HG02763 (cell line): Measurements from ENCODE around the gene SLC5A2.
"Not testable (repeated sequence)": the region's sequence is repeated elsewhere in the genome, so short reads cannot be mapped to it uniquely, and the experiment has no call there.

Experiments
- ATAC-seq: cut with Tn5 transposase; IDR thresholded peaks from one replicate; pipeline ENCODE4 v1.9.1; 2021; ENCODE audit warnings: mild to moderate bottlenecking, moderate library complexity; ENCODE audit not compliant: unreplicated experiment

SLC5A2 gene

DNA sequence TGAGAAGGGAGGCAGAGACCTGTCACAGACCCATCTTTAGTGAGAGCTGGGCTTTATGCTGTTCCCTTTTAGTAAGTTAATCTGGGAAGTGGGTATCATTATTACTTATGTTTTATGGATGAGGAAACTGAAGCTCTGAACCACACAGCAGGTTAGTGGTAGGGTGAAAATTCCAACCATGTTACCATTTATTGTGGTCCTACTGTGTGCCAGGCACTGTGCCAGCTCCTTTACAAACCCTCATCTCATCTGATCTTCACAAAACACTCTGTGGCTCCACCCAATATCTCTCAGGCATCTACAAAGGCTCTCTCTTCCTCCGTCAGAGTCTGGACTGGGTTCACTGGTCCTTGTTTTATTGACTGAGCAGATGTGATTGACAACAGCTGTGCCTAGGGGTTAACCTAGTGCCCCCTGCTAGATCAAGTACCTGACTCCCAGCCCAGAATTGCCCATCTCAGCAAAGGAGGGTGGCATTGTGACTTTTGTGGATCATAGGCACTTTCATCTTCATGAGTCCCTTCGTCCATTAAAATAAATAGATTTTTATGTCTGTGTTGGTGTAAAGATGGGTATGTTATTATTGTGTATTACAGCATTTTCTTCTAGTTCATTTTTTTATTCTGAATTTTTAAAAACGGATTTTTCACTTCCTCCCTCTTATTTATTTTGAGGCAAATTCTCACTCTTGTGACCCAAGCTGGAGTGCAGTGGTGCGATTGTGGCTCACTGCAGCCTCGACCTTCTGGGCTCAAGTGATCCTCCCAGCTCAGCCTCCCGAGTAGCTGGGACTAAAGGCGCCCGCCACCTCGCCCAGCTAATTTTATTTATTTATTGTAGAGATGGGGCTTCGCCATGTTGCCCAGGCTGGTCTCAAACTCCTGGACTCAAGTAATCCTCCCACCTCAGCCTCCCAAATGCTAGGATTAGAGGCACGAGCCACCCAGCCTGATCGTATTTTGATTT lies 7.9 kb upstream of the SLC5A2 start:
- ATAC-seq, result no peak

DNA sequence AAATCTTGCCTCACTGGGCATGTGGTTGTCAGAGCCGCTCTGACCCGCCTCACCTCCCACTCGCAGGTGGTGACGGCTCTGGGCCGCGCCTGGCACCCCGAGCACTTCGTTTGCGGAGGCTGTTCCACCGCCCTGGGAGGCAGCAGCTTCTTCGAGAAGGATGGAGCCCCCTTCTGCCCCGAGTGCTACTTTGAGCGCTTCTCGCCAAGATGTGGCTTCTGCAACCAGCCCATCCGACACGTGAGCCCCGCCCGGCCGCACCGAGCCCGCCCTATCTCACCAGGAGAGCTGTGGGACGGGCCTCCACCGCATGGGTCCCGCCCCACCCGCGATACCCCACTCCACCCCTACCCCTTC lies 7.0 kb upstream of the SLC5A2 start:
- no peak for ATAC-seq

DNA sequence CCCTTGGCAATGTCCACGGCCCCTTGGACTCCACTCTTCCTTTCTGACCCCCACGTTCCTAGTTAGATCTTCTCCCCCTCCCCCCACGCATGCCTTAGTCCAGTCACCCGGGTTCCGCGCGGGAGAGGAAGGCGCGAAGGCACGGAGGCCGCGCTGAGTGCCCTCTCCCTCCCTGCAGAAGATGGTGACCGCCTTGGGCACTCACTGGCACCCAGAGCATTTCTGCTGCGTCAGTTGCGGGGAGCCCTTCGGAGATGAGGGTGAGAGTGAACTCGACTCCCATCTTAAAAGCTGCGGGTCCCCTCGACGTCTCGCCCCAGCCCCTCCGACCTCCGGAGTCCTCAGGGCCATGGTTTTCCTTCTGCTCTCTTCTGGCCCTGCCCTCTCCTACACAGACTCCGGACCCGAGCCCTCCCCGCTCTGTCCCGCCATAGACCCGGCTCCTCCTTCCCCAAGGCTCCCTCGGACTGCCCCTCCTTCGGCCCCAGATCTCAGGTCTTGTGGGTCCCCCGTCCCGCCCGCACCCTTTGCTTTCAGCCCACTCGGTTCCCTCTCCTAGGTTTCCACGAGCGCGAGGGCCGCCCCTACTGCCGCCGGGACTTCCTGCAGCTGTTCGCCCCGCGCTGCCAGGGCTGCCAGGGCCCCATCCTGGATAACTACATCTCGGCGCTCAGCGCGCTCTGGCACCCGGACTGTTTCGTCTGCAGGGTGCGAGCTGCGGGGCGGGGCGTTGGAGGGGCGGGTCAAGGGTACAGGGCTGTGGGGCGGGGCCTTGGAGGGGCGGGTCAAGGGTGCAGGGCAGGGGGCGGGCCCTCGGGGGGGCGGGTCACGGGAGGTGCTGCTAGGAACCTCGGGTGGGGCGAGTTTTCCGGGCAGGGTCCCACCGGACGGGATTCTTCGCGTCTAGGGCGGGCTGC lies 6.4 kb upstream of the SLC5A2 start:
- ATAC-seq, result no peak

DNA sequence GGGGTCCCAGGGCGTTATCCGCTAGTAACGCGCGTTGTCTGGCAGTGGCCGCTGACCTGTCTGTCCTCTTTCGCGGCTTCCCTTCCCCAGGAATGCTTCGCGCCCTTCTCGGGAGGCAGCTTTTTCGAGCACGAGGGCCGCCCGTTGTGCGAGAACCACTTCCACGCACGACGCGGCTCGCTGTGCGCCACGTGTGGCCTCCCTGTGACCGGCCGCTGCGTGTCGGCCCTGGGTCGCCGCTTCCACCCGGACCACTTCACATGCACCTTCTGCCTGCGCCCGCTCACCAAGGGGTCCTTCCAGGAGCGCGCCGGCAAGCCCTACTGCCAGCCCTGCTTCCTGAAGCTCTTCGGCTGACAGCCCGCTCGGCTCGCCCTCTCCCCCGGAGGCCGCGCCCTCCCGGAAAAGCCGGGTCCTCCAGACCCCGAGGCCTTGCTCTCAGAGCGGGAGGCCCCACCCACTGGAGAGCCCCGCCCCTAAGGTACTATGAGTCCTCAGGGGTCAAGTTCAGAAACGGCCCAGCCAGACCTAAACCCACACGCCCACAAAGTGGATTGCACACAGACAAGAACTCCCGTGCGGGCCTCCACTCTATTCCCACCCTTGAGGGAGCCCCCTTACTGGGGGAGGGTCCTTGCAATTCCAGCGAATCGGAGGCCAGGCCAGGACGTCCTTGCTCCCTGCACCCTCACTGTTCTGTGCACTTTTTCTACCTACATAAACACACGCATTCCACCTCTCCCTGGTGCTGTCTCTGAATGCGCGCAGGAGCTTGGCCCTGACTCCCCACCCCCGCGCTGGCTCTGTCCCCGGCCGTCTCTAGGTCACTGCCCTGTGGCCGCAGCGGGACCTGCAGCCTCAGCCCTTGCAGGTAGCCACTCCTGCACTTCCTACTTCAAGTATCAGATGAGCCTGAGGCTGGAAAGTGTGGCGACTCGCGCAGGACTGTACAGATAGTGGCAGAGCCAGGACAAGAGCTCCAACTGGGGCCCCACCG lies 5.4 kb upstream of the SLC5A2 start:
- no peak for ATAC-seq

DNA sequence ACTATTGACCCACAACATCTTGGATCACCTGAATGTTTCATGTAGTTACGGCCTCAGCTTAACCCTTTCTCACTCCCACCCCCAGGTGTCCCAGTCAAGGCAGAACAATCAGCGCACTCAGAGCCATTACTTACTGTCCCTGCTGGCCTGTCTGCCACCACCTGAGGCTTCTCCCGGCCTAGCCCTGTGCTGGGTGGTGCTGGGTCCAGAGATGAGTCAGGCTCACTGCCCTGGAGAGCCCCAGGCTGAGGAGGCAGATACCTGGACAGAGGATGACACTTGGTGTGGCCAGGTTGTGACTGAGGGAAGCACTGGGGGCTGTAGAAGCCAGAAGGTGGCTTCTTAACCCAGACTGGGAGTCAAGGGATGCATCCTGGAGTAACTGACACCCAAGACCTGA lies 4.0 kb upstream of the SLC5A2 start:
- no peak for ATAC-seq

DNA sequence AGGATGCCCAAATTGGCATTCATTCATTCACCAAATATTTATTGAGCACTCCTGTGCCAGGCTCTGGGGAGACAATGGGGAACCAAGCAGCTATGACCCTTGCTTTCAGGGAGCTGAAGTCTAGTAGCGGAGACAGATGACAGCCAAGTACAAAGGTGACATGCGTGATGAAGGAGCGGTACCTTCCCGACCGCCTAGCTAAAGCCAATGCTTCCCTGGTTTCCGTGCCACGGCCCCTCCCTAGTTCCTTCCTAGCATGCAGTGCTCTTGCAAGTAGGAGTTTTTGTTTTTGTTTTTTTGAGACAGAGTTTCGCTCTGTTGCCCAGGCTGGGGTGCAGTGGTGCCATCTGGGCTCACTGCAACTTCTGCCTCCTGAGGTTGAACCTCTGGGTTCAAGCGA lies 3.2 kb upstream of the SLC5A2 start:
- no peak for ATAC-seq

DNA sequence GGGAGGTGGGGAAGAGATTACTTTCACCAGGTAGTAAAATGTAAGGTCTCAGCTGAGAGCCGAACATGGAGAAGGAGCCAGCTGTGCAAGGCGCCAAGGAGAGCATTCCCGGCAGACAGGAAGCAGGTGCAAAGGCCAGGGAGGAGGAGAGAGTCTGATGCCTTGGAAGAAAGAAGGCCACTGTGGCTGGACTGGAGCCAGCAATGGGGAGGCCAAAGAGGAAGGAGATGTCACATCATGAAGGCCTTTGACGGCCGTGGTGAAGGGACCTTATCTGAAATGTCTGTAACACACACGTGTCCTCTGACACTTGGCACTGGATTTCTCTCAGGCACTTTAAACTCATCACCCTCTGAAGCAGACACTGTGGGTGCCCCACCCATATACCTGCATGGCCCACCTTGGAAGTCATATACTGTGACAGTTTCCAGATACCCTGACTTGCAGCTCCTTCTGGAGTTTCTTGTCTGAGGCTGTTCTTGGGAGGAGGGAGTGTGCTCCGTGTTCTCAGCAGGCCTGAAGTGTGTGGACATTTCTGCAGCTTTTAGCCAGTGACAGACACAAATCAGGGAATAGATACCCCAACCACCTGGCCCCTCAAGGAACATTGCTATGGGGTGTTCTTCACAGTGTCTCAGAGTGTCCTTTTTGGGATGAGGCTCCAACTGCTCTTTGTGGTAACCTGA lies 1.9 kb upstream of the SLC5A2 start:
- ATAC-seq, result no peak

DNA sequence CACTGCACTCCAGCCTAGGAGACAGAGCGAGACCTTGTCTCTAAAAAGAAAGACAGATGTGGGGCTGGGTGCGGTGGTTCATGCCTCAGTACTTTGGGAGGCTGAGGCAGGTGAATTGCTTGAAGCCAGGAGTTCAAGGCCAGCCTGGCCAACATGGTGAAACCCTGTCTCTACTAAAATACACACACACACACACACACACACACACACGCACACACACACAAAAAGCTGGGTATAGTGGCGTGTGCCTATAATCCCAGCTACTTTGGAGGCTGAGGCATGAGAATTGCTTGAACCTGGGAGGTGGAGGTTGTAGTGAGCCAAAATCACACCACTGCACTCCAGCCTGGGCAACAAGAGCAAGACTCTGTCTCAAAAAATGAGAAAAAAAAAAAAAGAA lies 1.1 kb downstream of the SLC5A2 start:
- ATAC-seq, result not testable (repeated sequence)

DNA sequence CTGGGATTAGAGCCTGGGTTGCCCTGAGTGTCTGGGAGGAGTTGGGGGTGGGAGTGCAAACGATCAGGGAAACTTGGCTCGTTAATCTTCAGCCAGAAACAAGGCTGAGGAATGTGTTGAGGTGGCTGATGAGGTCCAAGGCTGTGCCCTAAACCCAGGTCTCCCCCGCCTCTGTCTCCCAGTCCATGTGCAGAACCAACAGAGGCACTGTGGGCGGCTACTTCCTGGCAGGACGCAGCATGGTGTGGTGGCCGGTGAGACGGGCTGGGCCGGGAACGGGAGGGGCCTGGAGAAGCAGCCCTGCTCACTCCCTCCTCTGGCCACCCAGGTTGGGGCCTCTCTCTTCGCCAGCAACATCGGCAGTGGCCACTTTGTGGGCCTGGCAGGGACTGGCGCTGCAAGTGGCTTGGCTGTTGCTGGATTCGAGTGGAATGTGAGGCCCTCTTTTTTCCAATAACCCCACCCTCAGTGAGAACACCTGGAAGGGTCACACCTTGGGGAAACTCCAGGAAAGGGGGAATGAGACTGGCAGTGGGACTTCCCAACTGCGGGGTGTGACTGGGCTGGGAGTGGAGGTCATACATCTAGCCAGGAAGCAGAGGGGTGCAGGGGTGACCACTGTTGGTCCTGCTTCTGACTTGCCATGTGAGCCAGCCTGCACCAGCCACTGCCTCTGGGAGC lies 1.7 kb downstream of the SLC5A2 start:
- no peak for ATAC-seq

DNA sequence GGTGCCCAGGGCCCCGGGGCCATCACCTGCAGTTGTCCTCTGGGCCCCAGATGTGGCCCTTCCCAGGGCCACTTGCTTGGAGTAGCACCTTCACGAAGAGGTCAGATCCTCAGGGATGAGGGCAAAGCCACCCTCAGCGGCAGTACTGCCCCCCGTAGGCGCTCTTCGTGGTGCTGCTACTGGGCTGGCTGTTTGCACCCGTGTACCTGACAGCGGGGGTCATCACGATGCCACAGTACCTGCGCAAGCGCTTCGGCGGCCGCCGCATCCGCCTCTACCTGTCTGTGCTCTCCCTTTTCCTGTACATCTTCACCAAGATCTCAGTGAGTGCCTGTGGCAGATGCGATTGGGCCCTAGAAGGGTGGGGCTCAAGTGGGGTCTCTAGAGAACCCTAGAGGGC lies 2.6 kb downstream of the SLC5A2 start:
- ATAC-seq, result no peak

DNA sequence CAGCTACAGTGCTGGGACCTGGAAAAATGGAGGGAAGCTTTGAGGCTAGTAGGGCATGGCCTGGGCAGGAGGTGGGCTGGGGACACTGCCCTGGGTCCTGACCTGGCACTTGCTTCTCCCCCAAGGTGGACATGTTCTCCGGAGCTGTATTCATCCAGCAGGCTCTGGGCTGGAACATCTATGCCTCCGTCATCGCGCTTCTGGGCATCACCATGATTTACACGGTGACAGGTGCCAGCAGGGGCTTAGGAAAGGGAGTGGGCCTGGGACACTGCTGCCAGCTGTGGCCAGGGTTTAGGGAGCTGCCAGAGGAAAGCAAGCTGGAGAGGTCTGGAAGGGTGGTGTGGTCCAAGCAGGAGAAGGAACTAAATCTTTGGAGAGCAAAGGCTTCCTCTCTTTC lies 3.1 kb downstream of the SLC5A2 start:
- no peak for ATAC-seq

DNA sequence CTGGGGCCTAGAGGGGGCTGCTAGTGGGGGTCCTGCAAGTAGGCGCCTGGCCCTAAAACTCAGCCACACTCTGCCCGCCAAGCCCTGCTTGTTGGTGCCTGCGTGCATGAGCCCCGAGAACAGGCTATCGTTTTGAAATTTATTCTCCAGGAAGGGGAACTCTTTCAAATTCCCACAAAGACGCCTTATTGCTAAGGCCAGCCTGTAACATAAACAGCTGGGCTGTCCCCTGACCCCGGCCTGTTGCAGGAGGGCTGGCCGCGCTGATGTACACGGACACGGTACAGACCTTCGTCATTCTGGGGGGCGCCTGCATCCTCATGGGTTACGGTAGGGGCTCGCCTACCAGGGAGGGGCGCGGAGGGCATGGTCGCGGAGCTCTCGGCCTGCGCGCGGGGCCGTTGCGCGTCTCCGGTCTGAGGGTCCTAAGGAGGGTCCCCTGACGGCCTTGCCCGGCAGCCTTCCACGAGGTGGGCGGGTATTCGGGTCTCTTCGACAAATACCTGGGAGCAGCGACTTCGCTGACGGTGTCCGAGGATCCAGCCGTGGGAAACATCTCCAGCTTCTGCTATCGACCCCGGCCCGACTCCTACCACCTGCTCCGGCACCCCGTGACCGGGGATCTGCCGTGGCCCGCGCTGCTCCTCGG lies 4.3 kb downstream of the SLC5A2 start:
- ATAC-seq, result no peak

DNA sequence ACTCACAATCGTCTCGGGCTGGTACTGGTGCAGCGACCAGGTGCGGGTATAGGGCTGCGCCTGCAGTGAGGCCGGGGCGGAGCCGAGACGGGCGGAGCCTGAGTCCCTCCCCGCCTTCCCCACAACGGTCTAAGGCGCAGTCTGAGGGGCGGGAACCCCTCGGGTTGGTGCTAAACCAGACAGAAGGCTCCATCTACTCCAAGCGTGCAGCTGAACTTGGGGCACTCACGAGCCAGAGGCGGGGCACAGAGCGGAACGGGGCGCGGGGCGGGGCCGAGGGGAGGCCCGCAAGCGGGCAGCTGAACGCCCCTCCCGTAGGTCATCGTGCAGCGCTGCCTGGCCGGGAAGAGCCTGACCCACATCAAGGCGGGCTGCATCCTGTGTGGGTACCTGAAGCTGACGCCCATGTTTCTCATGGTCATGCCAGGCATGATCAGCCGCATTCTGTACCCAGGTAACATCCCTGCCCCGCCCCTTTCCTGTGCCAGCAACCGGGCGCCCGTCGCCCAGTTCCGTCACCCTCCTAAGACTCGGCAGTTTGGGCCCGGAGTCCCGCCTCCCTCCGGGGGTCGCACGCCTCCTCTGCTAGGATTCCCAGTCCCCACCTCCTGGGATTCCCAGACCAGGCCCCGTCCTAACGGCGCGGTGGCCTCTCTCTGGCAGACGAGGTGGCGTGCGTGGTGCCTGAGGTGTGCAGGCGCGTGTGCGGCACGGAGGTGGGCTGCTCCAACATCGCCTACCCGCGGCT lies 5.0 kb downstream of the SLC5A2 start:
- ATAC-seq, result peak; percentile 67

DNA sequence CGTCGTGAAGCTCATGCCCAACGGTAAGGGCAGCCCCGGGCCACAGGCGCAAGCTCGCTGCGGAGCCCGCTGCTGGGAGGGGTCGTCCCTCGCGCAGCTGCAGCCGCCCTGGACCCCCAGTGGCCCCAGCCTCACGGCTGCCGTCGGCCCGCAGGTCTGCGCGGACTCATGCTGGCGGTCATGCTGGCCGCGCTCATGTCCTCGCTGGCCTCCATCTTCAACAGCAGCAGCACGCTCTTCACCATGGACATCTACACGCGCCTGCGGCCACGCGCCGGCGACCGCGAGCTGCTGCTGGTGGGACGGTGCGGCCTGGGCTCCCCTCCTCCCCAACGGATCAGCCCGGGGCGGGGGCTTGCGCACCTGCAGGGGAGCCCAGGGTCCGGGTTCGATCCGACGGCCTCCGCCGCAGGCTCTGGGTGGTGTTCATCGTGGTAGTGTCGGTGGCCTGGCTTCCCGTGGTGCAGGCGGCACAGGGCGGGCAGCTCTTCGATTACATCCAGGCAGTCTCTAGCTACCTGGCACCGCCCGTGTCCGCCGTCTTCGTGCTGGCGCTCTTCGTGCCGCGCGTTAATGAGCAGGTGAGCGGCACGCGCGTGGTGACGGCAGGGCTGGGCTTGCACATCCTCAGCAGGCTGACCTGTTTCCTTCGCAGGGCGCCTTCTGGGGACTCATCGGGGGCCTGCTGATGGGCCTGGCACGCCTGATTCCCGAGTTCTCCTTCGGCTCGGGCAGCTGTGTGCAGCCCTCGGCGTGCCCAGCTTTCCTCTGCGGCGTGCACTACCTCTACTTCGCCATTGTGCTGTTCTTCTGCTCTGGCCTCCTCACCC lies 5.8 kb downstream of the SLC5A2 start:
- no peak for ATAC-seq

DNA sequence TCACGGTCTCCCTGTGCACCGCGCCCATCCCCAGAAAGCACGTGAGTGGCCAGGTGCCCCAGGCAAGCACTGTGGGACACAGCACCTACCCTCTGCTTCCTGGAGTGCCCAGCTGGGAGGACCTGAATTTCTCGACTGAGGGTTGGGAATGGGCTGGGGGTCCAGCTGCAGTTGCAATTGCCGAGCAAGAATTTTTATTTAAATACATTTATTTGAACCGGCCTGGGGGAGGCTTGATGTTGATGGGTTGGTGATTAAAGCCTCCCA lies 6.3 kb downstream of the SLC5A2 start:
- no peak for ATAC-seq

DNA sequence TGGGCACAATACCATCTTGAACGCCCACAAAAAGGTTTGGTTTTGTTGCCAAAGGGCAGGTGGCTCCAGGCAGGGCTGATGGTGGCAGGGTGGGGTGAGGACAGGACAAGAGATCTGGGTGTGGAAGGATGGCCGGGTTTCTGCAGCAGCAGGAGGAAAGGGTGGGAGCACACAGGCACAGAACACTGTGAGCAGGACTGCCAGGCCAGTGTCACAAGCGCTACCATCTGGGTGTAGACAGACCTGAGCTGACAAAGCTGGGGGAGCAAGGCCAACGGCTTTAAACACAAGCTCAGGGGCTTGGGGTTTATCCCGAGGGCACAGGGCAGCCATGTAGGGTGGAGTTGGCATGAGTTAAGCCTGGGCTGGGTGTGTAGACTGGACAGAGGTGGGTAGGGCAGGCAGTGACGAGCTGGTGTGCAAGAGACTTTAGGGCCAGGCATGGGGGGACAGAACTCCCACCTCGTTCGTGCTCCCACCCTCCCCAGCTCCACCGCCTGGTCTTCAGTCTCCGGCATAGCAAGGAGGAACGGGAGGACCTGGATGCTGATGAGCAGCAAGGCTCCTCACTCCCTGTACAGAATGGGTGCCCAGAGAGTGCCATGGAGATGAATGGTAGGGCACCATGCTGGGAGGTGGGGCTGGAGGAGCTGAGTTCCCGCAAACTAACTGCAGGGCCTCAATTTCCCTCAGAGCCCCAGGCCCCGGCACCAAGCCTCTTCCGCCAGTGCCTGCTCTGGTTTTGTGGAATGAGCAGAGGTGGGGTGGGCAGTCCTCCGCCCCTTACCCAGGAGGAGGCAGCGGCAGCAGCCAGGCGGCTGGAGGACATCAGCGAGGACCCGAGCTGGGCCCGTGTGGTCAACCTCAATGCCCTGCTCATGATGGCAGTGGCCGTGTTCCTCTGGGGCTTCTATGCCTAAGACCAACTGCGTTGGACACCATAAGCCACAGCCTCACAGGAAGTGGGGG lies 7.0 kb downstream of the SLC5A2 start:
- ATAC-seq, result no peak
